IPS-20b (cell line): ENCODE results near the gene RECK.
A peak's percentile ranks its signal among the peaks of the same experiment; 100 is the strongest.
"Not testable (repeated sequence)": the region's sequence is repeated elsewhere in the genome, so short reads cannot be mapped to it uniquely, and the experiment has no call there.

Experiments
- H3K27ac ChIP-seq: one replicate; pipeline ENCODE4 v1.5.1; 2013; ENCODE audit warnings: low read length
- H3K27me3 ChIP-seq: 2 replicates; pipeline ENCODE4 v1.6.1; 2013; ENCODE audit warnings: mild to moderate bottlenecking, low read length, inconsistent platforms; ENCODE audit not compliant: insufficient read depth
- H3K36me3 ChIP-seq: 2 replicates; pipeline ENCODE4 v1.6.1; 2013; ENCODE audit warnings: low read depth, mild to moderate bottlenecking, inconsistent platforms, low read length, moderate library complexity; ENCODE audit not compliant: insufficient read depth
- H3K4me1 ChIP-seq: 2 replicates; pipeline ENCODE4 v1.6.1; 2013; ENCODE audit warnings: mild to moderate bottlenecking, control low read depth, inconsistent platforms, low read length, moderate library complexity; ENCODE audit not compliant: insufficient read depth
- H3K4me3 ChIP-seq: 2 replicates; pipeline ENCODE4 v1.5.1; 2013; ENCODE audit warnings: mild to moderate bottlenecking, low read length, inconsistent platforms
- H3K9ac ChIP-seq: 2 replicates; pipeline ENCODE4 v1.6.1; 2013; ENCODE audit warnings: low read depth, mild to moderate bottlenecking, inconsistent platforms, low read length, moderate library complexity
- H3K9me3 ChIP-seq: 2 replicates; pipeline ENCODE4 v1.6.1; 2013; ENCODE audit warnings: mild to moderate bottlenecking, low read depth, low read length, inconsistent platforms; ENCODE audit not compliant: insufficient read depth

RECK gene

GRCh38 chr9:36154331-36154952 is 117.7 kb downstream of the RECK start:
- Histone ChIP-seq H3K27ac (no peak overlapping the region), H3K27me3 (no peaks in the 10 kb centered on the region), H3K4me1 (no peaks in the 10 kb centered on the region), H3K9ac (no peak overlapping the region), H3K9me3 (peaks cover 7% of the 10 kb centered on the region), H3K36me3 (peaks cover 4% of the 10 kb centered on the region), H3K4me3 (no peak overlapping the region)

DNA sequence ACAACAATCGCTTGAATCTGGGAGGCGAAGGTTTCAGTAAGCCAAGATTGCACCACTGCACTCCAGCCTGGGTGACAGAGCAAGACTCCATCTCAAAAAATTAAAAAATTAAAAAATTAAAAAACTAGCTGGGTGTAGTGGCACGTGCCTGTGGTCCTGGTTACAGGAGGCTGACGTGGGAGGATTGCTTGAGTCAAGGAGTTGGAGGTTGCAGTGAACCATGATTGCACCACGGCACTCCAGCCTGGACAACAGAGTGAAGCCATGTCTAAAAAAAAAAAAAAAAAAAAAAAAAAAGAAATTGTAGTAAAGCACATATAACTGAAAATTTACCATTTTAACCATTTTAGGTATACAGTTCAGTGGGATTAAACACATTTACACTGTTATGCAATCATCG is 119.4 kb downstream of the RECK start:
- no peak overlapping the region for H3K27ac ChIP-seq
- no peaks in the 10 kb centered on the region for H3K27me3 ChIP-seq
- peaks cover 4% of the 10 kb centered on the region; the same call in 1 of the 2 replicates for H3K36me3 ChIP-seq
- no peaks in the 10 kb centered on the region for H3K4me1 ChIP-seq
- peaks cover 7% of the 10 kb centered on the region for H3K9me3 ChIP-seq
- H3K9ac ChIP-seq: no peak overlapping the region
- H3K4me3 ChIP-seq: no peak overlapping the region

DNA sequence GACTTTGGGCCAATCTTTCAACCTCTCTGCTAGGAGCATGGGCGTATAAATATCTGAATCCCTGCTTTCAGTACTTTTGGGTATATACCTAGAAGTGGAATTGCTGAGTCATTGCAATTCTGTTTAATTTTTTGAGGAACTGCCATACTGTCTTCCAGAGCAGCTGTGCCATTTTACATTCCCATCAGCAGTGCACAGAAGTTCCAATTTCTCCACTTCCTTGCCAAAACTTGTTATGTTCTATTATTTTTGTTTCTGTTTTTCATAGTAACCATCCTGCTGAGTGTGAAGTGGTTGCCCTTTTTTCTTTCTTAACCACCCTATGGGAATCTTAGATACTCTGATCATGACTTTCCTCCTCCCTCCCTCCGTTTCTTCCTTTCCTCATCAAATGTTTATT is 121.4 kb downstream of the RECK start:
- H3K9ac ChIP-seq: no peak overlapping the region
- H3K27ac ChIP-seq: no peak overlapping the region
- peaks cover 7% of the 10 kb centered on the region for H3K9me3 ChIP-seq
- H3K4me3 ChIP-seq: no peak overlapping the region
- H3K27me3 ChIP-seq: no peaks in the 10 kb centered on the region
- peaks cover 4% of the 10 kb centered on the region; the same call in 1 of the 2 replicates for H3K36me3 ChIP-seq
- H3K4me1 ChIP-seq: peaks cover 10% of the 10 kb centered on the region; the same call in 1 of the 2 replicates

GRCh38 chr9:36158917-36159316 is 122.2 kb downstream of the RECK start:
- Histone ChIP-seq H3K4me1 (peaks cover 14% of the 10 kb centered on the region; the same call in 1 of the 2 replicates), H3K9me3 (peaks cover 7% of the 10 kb centered on the region), H3K27ac (no peak overlapping the region)

DNA sequence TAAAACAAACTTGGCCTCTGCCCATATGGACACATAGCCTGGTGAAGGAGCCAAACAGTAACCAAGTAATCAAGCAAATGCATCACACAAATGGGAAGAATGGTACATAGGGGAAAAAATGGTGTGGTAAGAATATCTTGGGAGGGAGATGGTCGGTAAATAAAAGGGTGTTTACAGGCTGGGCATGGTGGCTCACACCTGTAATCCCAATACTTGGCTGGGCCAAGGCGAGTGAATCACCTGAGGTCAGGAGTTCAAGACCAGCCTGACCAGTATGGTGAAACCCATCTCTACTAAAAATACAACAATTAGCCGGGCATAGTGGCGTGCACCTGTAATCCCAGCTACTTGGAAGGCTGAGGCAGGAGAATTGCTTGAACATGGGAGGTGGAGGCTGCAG is 122.8 kb downstream of the RECK start:
- not testable (repeated sequence) for H3K36me3 ChIP-seq, H3K9ac ChIP-seq, H3K27ac ChIP-seq, H3K27me3 ChIP-seq, H3K4me3 ChIP-seq, H3K9me3 ChIP-seq
- peaks cover 20% of the 10 kb centered on the region; the same call in 1 of the 2 replicates for H3K4me1 ChIP-seq

More at GRCh38 chr9:36158917-36159316, 122.2 kb downstream of the RECK start:
- Histone ChIP-seq H3K36me3 (peaks cover 4% of the 10 kb centered on the region; the same call in 1 of the 2 replicates), H3K9ac (no peak overlapping the region), H3K27me3 (no peaks in the 10 kb centered on the region), H3K4me3 (no peak overlapping the region)

DNA sequence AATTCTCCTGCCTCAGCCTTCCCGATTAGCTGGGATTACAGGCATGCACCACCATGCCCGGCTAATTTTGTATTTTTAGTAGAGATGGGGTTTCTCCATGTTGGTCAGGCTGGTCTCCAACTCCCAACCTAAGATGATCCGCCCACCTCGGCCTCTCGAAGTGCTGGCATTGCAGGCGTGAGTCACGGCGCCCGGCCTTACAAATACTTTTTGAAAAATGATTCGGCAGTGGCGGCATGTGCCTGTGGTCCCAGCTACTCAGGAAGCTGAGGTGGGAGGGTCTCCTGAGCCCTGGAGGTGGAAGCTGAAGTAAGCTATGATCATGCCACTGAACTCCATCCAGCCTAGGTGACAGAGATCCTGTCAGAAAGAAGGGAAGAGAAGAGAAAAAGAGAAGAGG is 123.4 kb downstream of the RECK start:
- H3K9ac ChIP-seq, H3K4me3 ChIP-seq, H3K27me3 ChIP-seq, H3K27ac ChIP-seq, H3K9me3 ChIP-seq, H3K36me3 ChIP-seq: not testable (repeated sequence)
- peaks cover 23% of the 10 kb centered on the region; the same call in 1 of the 2 replicates for H3K4me1 ChIP-seq

DNA sequence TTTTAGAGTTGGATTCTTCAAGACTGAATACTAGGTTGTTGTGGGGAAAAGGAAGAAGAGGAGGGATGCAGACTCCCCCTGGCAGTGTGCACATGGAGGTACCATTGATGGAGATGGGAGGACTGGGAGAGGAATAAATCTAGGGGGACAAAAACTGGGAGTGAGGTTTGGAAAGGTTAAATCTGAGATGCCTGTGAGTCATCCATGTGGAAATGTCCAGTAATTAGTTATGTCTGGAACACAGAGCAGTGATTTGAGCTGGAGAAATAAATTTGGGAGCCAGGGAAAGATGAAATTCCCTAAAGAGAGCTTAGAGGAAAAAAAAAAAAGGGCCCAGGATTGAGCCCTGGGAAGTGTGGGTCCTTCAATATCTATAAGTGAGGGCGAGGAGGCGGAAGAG is 124.5 kb downstream of the RECK start:
- Histone ChIP-seq H3K9me3 (peaks cover 6% of the 10 kb centered on the region), H3K27ac (no peak overlapping the region), H3K4me3 (no peak overlapping the region)

DNA sequence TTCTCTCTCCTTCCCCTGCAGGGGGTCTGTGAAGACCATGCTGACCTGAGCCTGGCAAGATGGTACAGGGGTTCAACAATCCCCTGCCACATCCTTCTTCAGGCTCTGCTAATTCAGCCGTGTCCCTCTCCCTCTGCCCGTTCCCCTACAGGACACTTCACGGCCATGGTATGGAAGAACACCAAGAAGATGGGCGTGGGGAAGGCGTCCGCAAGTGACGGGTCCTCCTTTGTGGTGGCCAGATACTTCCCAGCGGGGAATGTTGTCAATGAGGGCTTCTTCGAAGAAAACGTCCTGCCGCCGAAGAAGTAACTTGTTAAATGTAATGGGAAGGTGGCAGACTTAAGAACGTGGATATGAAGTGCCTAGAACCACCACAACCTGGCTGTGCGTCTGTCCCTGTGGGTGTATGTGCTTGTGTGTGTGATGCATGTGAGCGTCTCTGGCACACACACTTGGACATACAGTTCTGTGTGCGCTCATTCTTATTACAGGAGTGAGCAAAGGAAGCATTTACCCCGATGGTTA is 125.6 kb downstream of the RECK start:
- H3K27ac ChIP-seq: peak overlapping the region; percentile 82

More for the DNA sequence above, 124.5 kb downstream of the RECK start:
- Histone ChIP-seq H3K27me3 (no peaks in the 10 kb centered on the region), H3K4me1 (peaks cover 23% of the 10 kb centered on the region; the same call in 1 of the 2 replicates), H3K9ac (no peak overlapping the region), H3K36me3 (peaks cover 4% of the 10 kb centered on the region; the same call in 1 of the 2 replicates)

DNA sequence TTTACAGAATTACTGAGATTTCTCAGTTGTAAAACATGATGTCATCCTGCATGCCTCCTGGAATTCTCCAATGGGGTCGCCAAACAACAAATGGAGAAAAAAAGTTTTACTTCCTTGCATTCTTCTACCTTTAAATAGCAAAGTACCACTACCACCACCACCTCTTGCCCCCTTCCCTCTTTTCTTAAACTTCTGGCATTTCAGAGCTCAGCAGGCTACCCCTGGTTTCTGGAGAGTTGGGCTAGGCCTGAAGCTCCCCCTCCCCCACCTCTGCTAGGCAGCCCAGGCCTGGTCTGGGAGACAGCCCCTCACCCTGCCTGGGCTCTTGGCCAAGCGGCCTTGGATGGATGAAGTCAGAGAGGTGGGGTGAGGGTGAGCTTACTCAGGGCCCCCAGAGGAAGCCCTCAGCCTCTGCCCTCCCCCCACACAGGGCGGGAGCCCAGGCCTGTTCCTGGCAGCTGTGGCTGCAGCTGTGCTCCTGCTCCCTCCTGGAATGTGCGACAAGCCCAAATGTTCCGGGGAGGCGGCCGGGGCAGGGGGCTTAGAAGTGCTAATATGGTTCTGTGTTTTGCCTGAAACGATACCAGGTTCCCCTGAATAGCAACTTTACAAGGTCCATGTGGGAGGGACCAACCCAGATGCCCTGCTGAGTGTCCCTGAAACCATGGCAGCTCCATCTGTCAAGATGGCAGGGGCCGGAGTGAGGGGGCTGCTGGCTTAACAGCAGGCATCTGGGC is 126.5 kb downstream of the RECK start:
- H3K4me3 ChIP-seq: peak overlapping the region; percentile 34; the same call in 1 of the 2 replicates
- H3K36me3 ChIP-seq: no peaks in the 10 kb centered on the region
- peak overlapping the region; percentile 80 for H3K27ac ChIP-seq
- peaks cover 23% of the 10 kb centered on the region; the same call in 1 of the 2 replicates for H3K4me1 ChIP-seq
- no peaks in the 10 kb centered on the region for H3K27me3 ChIP-seq
- peak overlapping the region; percentile 61; the same call in 1 of the 2 replicates for H3K9ac ChIP-seq
- H3K9me3 ChIP-seq: no peaks in the 10 kb centered on the region

More for the DNA sequence above, 125.6 kb downstream of the RECK start:
- no peaks in the 10 kb centered on the region for H3K9me3 ChIP-seq
- H3K4me3 ChIP-seq: peak overlapping the region; percentile 16; the same call in 1 of the 2 replicates
- H3K9ac ChIP-seq: peak overlapping the region; percentile 61; the same call in 1 of the 2 replicates
- peaks cover 23% of the 10 kb centered on the region; the same call in 1 of the 2 replicates for H3K4me1 ChIP-seq
- H3K36me3 ChIP-seq: no peaks in the 10 kb centered on the region
- no peaks in the 10 kb centered on the region for H3K27me3 ChIP-seq

DNA sequence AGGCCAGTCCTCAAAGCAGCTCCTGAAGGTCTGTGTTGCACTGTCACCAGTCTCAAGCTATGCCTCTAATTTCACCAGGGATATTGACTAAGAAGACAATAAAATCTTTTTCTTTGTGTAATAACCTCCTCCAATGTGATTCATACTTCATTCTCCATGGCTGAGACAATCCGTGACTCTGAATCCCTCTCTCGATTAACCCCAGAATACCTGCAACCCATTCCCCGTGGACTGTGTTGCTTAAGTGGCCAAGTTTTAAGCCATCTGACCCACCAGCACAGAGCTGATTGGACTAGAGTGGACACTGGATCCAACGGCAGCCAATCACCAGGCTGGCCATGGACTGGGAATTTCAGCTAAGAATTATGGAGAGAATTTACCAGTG is 127.1 kb downstream of the RECK start:
- Histone ChIP-seq H3K4me1 (peaks cover 23% of the 10 kb centered on the region; the same call in 1 of the 2 replicates), H3K4me3 (peak overlapping the region; percentile 34; the same call in 1 of the 2 replicates), H3K36me3 (no peaks in the 10 kb centered on the region), H3K9me3 (no peaks in the 10 kb centered on the region), H3K27ac (peak overlapping the region; percentile 80), H3K27me3 (no peaks in the 10 kb centered on the region), H3K9ac (peak overlapping the region; percentile 61; the same call in 1 of the 2 replicates)

DNA sequence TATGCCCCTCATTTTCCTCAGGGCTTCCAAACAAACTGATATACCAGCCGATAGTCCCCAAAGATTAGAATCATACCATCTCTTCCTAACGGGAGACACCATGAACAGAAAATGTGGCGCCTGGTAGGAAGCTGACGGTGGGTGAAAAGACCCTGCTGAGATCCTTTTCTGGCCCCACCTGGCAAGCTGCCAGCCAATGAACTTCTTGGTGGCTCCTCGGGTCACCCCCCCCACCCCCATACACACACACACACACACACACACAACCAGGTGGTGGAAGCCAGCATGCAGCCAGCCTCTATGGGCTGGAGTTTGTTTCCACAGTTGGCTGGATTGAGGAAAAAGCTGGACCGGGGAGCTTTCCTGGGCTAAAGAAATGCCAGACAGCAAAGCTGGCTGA is 127.7 kb downstream of the RECK start:
- Histone ChIP-seq H3K27ac (no peak overlapping the region), H3K9ac (no peak overlapping the region), H3K9me3 (no peaks in the 10 kb centered on the region), H3K4me3 (no peak overlapping the region), H3K27me3 (no peaks in the 10 kb centered on the region), H3K4me1 (peaks cover 23% of the 10 kb centered on the region; the same call in 1 of the 2 replicates), H3K36me3 (no peaks in the 10 kb centered on the region)
